MV-4-11 (cell line): ENCODE results near the gene PCDHA10.
"Not testable (repeated sequence)": the region's sequence is repeated elsewhere in the genome, so short reads cannot be mapped to it uniquely, and the experiment has no call there.

Experiments used
- DNase-seq: peaks from one replicate; lab custom pipeline; 2025; lab: John Stamatoyannopoulos, UW

PCDHA10 gene

GRCh38 chr5:140855772-140856674 is at the start of gene PCDHA10:
TSS of gene PCDHA10 (plus strand) at chr5:140855897. CDS start at chr5:140856049, 152 bp downstream.
- DNase-seq = no peak

DNA sequence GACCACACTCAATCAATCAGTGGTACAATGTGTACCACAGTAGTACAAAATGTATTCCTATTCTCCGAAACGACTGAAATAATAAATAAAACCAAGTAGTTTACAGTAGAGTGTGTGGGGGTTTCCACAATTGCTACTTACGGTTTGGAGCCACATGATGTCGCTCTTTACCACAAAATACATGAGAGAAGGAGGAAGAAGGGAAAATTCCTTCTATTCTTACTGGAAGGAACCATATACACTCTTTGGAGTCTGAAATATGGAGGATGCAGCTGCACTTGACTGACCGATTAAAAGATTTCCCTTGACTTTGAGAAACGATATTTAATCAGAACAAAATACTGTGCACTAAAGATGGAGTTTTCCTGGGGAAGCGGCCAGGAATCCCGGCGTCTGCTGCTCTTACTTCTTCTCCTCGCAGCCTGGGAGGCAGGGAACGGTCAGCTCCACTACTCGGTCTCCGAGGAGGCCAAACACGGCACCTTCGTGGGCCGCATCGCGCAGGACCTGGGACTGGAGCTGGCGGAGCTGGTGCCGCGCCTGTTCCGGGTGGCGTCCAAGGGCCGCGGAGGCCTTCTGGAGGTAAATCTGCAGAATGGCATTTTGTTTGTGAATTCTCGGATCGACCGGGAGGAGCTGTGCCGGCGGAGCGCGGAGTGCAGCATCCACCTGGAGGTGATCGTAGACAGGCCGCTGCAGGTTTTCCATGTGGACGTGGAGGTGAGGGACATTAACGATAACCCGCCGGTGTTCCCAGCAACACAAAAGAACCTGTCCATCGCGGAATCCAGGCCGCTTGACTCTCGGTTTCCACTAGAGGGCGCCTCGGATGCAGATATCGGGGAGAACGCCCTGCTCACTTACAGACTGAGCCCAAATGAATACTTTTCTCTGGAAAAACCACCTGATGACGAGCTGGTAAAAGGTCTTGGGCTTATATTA is 48.6 kb upstream of the PCDHA10 start, which contains the start of gene PCDHA4:
TSS of gene PCDHA4 (plus strand) at position 235 of the 942 bp plus-strand sequence.
- DNase-seq = no peak

DNA sequence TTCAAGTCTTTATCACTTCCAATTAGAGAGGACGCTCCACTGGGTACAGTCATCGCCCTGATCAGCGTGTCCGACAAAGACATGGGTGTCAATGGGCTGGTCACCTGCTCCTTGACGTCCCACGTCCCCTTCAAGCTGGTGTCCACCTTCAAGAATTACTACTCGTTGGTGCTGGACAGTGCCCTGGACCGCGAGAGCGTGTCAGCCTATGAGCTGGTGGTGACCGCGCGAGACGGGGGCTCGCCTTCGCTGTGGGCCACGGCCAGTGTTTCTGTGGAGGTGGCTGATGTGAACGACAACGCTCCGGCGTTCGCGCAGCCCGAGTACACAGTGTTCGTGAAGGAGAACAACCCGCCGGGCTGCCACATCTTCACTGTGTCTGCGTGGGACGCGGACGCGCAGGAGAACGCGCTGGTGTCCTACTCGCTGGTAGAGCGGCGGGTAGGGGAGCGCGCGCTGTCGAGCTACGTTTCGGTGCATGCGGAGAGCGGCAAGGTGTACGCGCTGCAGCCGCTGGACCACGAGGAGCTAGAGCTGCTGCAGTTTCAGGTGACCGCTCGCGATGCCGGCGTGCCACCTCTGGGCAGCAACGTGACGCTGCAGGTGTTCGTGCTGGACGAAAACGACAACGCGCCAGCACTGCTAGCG is 47.3 kb upstream of the PCDHA10 start:
- not testable (repeated sequence) for DNase-seq

- no peak for DNase-seq
These were observed 46.8 kb upstream of the PCDHA10 start for GRCh38 chr5:140808889-140809291.

DNA sequence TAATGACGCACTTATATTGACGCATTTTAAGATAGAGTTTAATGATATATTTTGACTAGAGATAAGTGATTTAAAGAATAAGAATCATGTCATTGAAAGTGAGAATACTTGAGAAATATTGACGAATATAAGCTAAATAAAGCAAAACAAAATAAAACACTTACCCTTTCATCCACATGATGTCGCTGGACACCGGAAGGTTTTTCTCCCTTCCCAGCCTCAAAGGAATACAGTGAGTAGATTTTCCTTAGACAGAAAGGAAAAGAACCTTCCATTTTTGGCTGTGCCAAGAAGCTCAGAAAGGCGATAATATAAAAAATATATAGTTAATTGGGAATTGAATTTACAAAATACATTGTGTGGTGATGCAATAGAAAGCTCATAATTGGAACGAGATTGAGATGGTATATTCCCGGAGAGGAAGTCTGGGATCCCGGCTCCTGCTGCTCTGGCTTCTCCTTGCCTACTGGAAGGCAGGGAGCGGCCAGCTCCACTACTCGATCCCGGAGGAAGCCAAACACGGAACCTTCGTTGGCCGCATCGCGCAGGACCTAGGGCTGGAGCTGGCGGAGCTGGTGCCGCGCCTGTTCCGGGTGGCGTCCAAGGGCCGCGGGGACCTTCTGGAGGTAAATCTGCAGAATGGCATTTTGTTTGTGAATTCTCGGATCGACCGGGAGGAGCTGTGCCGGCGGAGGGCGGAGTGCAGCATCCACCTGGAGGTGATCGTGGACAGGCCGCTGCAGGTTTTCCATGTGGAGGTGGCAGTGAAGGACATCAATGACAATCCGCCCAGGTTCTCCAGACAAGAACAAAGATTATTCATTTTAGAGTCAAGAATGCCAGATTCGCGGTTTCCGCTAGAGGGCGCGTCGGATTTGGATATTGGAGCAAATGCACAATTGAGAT is 34.1 kb upstream of the PCDHA10 start, which contains the start of gene PCDHA5:
TSS of gene PCDHA5 (plus strand) at position 239 of the 906 bp plus-strand sequence.
- no peak for DNase-seq

GRCh38 chr5:140822281-140822629 is 33.4 kb upstream of the PCDHA10 start:
- DNase-seq = no peak

DNA sequence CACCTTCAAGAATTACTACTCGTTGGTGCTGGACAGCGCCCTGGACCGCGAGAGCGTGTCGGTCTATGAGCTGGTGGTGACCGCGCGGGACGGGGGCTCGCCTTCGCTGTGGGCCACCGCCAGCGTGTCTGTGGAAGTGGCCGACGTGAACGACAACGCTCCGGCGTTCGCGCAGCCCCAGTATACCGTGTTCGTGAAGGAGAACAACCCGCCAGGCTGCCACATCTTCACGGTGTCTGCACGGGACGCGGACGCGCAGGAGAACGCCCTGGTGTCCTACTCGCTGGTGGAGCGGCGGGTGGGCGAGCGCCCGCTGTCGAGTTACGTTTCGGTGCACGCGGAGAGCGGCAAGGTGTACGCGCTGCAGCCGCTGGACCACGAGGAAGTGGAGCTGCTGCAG is 32.7 kb upstream of the PCDHA10 start:
- not testable (repeated sequence) for DNase-seq

DNA sequence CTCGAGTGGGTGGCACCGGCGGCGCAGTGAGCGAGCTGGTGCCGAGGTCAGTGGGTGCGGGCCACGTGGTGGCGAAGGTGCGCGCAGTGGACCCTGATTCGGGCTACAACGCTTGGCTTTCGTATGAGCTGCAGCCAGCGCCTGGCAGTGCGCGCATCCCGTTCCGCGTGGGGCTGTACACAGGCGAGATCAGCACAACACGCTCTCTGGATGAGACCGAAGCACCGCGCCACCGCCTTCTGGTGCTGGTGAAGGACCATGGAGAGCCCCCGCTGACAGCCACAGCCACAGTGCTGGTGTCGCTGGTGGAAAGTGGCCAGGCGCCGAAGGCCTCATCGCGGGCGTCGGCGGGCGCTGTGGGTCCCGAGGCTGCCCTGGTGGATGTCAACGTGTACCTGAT is 32.2 kb upstream of the PCDHA10 start:
- DNase-seq = no peak

- DNase-seq = no peak
These were observed 27.9 kb upstream of the PCDHA10 start, which contains the start of gene PCDHA6 for GRCh38 chr5:140827704-140828361. TSS of gene PCDHA6 (plus strand) at chr5:140827960. CDS start at chr5:140828092, 132 bp downstream.

- no peak for DNase-seq
These were observed 27.3 kb upstream of the PCDHA10 start for GRCh38 chr5:140828362-140828737.

DNA sequence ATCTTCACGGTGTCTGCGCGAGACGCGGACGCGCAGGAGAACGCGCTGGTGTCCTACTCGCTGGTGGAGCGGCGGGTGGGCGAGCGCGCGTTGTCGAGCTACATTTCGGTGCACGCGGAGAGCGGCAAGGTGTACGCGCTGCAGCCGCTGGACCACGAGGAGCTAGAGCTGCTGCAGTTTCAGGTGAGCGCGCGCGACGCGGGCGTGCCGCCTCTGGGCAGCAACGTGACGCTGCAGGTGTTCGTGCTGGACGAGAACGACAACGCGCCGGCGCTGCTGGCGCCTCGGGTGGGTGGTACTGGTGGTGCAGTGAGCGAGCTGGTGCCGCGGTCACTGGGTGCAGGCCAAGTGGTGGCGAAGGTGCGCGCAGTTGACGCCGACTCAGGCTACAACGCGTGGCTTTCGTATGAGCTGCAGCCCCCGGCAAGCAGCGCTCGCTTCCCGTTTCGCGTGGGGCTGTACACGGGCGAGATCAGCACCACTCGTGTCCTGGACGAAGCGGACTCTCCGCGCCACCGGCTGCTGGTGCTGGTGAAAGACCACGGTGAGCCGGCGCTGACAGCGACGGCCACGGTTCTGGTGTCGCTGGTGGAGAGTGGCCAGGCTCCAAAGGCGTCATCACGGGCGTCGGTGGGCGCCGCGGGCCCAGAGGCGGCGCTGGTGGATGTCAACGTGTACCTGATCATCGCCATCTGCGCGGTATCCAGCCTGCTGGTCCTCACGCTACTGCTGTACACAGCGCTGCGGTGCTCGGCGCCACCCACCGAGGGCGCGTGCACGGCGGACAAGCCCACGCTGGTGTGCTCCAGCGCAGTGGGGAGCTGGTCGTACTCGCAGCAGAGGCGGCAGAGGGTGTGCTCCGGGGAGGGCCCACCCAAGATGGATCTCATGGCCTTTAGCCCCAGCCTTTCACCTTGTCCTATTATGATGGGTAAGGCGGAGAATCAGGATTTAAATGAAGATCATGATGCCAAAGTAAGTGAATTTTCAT is 25.9 kb upstream of the PCDHA10 start:
- not testable (repeated sequence) for DNase-seq

GRCh38 chr5:140833993-140834392 is 21.7 kb upstream of the PCDHA10 start, which contains the start of gene PCDHA7:
TSS of gene PCDHA7 (plus strand) at chr5:140834269. CDS start at chr5:140834384, 115 bp downstream.
- DNase-seq = peak; percentile 15

- DNase-seq = not testable (repeated sequence)
These were observed 21.2 kb upstream of the PCDHA10 start for GRCh38 chr5:140834439-140835008.

- DNase-seq = no peak
These were observed 19.8 kb upstream of the PCDHA10 start for GRCh38 chr5:140835622-140836510.

- peak; percentile 34 for DNase-seq
These were observed 14.4 kb upstream of the PCDHA10 start, which contains the start of gene PCDHA8 for GRCh38 chr5:140840978-140841962. TSS of gene PCDHA8 (plus strand) at chr5:140841187. CDS start at chr5:140841322, 135 bp downstream.
